GM18508 (cell line): ENCODE data around the gene SPOCD1.

ENCODE experiments used
- ATAC-seq: cut with Tn5 transposase; IDR thresholded peaks from one replicate; pipeline ENCODE4 v1.9.1; 2021; ENCODE audit warnings: moderate number of reproducible peaks; ENCODE audit not compliant: insufficient read depth, unreplicated experiment

The SPOCD1 gene

DNA sequence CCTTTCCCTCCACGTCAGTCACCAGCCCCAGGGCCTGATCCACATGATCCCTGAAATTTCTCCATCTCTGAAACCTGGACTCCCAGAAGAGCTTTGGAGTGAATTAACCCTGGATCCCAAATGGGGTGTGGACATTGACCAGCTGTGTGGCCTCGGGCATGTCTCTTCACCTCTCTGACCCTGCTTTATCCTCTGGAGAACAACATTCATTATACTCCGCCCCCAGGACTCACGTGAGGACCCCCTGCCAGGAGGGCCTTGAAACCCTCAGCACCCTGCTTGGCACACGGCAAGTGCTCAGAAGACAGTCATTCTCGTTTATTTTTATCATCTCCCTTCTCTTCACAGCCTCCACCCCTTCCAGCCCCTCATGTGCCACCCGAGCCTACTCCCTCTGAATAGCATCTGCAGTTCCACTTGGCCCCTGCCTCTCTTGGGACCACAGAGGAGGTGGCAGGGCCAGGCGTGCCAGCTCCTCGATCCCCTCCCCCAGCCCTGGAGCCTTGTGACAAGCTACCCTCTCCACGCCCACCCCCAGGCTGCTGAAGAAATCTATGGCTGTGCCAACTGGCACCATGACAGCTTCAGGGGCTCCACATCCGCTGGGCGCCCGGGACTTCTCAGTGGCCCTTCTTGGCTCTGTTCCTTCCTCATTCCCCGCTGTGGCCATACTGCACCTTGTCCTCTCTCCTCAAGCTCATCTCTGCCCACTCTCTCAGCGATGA is 69.7 kb downstream of the SPOCD1 start:
- ATAC-seq: no peak

- no peak for ATAC-seq
Measured at GRCh38 chr1:31745096-31745945, 70.5 kb downstream of the SPOCD1 start.

- ATAC-seq: no peak
Measured at GRCh38 chr1:31744165-31744888, 71.5 kb downstream of the SPOCD1 start.

- ATAC-seq: no peak
Measured at GRCh38 chr1:31742462-31743212, 73.2 kb downstream of the SPOCD1 start.
